UCSD-AML1 (cell line): ENCODE measurements around the gene CACNB2.
"Not testable (repeated sequence)": the region's sequence is repeated elsewhere in the genome, so short reads cannot be mapped to it uniquely, and the experiment has no call there.

Experiments
- DNase-seq: peaks from one replicate; lab custom pipeline; 2025; ENCODE audit not compliant: unreplicated experiment; lab: John Stamatoyannopoulos, UW

Gene CACNB2

DNA sequence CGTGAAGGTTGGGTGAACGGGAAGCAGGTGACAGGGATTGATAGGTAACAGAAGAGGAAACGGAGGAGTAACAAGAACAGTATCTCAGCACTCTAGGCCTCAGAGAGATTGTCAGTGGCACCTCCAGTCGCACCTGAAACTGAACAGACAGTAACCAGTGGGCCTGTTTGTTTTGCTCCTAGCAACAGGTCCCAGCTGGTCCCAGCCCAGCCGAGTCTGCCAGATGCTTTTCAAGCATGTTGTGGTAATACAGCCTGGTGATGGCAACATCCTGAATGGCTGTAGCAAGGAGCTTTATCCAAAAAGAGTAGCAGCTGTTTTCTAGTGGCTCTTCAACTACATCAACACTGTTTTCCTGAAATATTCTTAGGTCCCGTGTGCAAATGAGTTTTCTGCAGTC, 4.7 kb downstream of the CACNB2 start:
- DNase-seq: no peak

DNA sequence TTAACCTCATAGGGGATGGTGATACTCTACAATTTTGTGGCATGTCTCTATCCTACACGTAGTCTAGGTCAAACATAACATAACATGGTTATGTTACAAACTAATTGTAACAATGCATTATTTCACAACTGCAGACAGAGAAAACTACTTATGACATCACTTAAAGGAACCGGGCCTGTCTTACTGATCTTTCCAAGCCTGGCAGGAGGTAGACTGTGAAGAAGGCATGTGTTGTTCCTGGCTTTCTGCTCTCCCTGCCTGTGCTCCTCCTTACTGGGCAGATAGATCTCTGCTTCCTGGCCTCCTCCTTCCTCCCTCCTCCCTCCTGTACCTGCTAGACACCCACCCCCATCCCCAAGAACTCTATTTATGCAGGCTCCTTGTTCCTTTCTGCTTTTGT, 5.4 kb downstream of the CACNB2 start:
- DNase-seq: no peak

DNA sequence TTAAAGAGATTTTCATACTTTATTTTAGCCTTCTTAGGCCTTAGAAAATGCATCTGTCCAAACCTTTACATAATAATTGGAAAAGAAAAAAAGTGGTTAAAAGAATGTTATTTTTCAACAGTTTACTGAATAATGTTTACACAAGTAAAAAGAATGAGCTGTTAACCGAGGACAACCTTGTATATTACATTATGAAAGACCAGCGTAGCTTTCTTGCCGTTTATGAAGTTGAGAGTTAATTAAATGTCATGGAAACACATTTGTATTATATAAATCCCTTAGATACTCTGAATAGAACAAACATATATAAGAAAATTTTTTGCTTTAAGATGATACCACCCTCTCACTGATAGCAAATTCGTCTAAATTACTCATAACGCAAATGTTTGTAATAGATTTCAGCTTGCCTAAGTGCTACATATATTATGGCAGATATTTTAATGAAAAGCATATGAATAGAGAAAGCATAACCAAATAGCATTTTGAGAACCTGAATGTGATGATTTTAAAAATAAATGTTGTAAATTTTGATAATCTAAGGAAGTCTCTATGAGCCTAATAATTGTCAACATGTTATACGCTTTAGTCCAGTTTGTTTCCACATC, 9.1 kb downstream of the CACNB2 start:
- DNase-seq: no peak

GRCh38 chr10:18151356-18151890, 11.2 kb downstream of the CACNB2 start:
- DNase-seq: no peak

- DNase-seq: not testable (repeated sequence)
Observed at GRCh38 chr10:18153381-18153780, 13.2 kb downstream of the CACNB2 start.

- DNase-seq: no peak
Observed at GRCh38 chr10:18155321-18155720, 15.1 kb downstream of the CACNB2 start.

- DNase-seq: not testable (repeated sequence)
Observed at GRCh38 chr10:18156797-18157196, 16.6 kb downstream of the CACNB2 start.

GRCh38 chr10:18157881-18158280, 17.7 kb downstream of the CACNB2 start:
- no peak for DNase-seq

DNA sequence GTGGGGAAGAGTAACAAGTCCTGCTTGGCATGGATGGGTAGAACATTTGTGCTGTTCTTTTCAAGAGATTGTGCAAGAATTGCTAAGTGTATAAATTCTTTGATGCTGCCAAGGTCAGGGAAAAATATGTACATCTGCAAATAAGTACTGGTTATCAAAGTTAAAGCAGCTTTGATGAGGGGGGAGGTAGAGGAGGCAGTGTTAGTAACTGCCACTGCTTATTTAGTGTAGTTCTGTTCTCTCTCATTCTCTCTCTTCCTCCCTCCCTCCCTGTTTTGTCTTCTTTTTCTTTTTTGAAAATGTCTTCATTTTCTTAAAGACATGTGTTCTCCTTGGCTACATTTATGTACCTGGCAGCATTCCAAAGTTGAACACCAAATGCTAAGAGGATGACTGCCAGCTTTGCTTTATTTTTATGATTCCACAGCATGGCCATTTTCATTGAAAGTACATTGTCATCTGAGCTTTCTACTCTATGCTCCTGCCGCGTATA, 18.6 kb downstream of the CACNB2 start:
- no peak for DNase-seq

DNA sequence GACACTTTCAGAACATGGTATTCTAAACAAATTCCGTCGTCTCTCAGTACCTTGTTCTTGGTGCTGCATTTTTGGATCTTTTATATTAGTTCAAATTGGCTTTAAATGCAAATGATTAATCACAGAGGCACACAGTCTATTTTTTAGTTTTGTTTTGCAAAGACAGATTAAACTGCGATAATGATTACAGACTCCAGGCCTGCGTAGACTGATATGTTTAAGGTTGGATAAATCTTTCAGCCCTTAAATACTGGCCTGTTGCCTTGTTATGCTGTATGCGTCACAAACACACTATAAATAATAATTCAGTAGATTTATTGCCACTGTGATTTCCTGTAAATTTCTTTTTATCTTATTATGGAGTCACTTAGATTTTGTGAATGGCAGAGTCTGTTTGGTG, 19.3 kb downstream of the CACNB2 start:
- DNase-seq: no peak

DNA sequence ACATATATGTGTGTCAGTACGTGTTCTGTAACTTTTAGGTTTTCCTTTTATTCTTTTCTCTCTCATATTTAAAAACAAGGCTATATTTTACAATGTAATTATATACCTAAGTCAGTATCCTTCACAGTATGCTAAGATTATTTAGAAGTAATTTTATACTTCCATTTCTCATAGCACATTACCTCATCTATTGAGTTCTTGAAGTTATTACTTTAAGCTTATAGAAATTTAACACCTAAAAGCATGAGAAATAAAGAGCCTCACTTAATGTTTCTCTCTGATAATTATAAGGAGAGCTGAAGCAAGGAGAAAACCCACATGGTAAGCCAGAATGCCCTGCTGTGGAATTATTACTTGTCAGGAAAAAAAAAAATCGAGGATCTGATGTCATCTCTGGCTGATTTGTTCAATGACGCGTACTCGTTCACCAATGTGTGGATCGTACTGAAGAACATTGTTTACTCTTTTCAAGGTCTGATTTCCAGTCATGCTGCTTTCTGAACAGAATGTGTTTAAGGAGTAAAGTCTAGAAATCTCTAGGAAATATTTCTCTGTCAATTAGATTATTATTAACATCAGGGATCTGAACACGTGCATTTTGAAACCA, 21.9 kb downstream of the CACNB2 start:
- no peak for DNase-seq

DNA sequence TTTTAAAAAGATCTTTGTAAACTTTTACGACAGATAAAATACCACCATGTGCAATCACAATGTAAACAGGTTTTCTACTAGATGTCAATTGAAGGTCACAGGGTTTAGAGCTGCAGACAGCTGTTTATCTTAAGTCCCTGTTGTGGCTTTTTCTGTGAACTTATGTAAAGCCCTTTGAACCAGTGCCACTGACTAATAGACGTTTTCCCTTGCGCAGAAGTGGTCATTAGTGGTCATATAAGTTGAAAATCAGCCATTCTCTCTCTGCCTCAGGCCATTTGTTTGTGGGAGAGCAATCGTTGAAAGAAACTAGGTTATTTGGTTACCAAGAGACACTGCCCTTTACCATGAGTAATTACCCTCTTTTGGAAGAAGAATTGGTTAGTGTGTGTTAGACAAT, 23.9 kb downstream of the CACNB2 start:
- DNase-seq: no peak

DNA sequence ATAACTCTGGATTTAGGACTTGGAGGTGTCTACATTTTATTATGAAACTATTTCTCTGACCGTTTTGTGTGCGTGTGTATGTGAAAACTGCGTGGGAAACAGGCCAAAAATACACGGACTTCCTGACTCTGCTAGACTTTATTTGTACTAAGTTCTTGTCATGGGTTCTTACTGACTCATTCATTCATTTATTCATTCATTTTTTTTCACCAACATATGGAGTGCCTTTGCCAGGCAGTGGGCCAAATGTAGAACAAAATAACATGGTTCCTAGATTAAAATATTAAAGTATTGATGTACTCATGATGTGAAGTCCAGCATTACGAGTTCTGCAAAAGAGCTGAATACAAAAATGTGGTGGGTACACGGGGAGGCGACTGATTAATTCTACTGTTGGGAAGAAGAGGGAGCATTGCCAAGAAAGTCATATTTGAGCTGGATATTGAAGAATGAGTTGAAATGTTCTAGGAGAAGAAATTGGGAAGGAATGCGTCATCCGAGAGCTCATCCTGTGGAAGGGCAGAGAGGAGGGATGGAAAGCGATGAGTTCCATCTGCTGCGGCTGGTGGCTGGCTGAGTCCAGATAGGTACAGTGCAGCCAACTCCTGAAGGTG, 24.6 kb downstream of the CACNB2 start:
- DNase-seq: no peak

DNA sequence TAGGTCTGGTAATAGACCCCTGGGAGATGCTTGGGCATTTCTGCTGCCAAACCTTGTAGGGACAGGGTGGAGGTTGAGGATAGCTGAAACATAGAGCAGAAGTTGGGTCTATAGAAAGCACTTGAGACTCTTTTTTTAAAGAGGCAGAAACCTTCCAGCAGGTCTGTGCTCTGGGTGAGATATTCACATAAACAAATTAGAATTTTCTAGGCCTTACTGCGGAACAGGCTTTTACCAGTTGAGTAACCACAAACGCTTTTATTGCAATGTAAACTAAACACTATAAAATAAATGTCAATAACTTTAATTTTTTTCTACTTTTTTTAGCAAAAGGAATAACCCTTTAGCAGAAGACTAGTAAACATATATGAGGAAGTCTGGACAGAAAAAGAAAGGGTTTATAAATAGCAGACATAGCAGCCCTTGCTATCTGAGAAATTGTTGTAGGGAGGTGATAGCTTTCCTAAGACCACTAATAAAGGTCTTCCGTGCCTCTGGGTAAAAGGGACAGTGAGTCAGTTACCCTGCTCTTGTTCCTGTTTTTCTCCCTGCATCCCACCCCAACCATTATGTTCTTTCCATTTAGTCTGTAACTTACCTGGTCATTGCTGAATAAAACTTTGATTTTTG, 38.7 kb downstream of the CACNB2 start:
- DNase-seq: no peak

- no peak for DNase-seq
Observed at GRCh38 chr10:18179891-18180290, 39.7 kb downstream of the CACNB2 start.

DNA sequence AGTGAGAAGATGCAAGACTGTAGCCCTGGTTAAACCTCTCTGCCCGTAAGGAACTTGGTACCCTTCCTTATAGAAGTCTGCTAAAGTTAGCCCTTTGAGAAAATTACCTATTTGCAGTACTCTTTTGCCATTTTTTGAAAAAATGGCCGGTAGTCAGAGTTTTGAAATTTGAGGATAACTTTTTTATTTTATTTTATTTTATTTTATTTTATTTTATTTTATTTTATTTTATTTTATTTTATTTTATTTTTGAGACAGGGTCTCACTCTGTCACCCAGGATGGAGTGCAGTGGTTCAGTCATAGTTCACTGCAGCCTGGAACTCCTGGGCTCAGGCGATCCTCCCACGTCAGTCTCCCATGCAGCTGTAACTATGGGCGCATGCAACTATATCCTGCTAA, 41.2 kb downstream of the CACNB2 start:
- DNase-seq: not testable (repeated sequence)

DNA sequence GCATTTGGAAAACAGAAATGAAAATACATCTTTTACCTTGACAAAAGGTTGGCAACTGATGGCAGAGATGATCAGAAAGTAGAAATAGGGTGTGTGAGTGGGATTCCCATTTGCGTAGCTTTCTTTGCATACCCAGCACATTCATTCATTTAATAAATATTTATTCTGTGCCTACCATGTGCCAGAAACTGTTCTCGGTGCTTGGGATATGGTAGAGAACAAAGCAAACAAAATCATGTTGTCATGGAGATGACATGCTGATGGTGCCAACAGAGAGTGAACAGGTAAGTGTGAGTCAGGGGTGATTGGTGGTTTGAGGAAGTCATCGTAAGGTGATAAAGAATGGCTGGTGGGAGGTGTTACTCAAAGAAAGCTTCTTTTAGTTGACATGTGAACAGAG, 45.4 kb downstream of the CACNB2 start:
- no peak for DNase-seq

- no peak for DNase-seq
Observed at GRCh38 chr10:18190840-18191239, 50.6 kb downstream of the CACNB2 start.

DNA sequence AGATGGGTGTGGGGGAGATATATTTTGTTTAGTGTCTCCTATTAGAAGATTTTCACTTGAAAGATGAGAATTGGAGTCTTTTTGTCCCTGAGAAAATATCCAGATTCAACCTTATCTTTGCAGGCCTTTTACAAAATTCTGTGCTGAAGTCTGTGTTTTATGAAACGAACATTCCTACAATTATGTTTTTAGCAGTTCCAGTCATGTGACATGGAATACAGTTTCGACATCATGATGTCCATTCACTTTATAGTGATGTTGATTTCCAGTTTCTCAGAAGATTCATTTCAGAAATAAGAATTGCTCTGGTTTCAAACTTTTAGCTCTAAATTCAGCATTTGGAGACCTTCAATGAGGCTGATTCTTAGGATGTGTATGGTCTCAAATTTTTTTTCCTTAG, 54.4 kb downstream of the CACNB2 start:
- DNase-seq: no peak

- DNase-seq: no peak
Observed at GRCh38 chr10:18195060-18195799, 55.0 kb downstream of the CACNB2 start.
